Right atrium auricular region (tissue), 2 donors: Measurements from ENCODE around the gene NUTF2. TPM values are rescaled to one million over a fixed set of nuclear protein-coding genes. Genes with fewer than 3 reads are reported as not detected.
A peak's percentile ranks its signal among the peaks of the same experiment; 100 is the strongest.

Experiments used
- DNase-seq: peaks from one replicate; pipeline ENCODE4 v3.0.0-alpha.2; 2019; ENCODE audit warnings: low spot score
- H3K27ac ChIP-seq, 2 donors: fragments of 200-600 bp; sonication (generic); 1 replicate in 1 of 2; 2 replicates in 1 of 2; pipeline ENCODE4 v1.5.1; 2016 to 2019
- H3K27me3 ChIP-seq, 2 donors: fragments of 200-600 bp; sonication (generic); one replicate each; pipeline versions ENCODE4 v1.5.1 to v1.6.0; 2017 to 2019
- H3K36me3 ChIP-seq: fragments of 200-600 bp; sonication (generic); one replicate; pipeline ENCODE4 v1.5.1; 2016
- H3K4me1 ChIP-seq, 2 donors: fragments of 200-600 bp; sonication (generic); one replicate each; pipeline versions ENCODE4 v1.5.1 to v1.6.0; 2017 to 2019
- H3K4me3 ChIP-seq, 2 donors: fragments of 200-600 bp; sonication (generic); 1 replicate in 1 of 2; 2 replicates in 1 of 2; pipeline ENCODE4 v1.5.1; 2017 to 2019; ENCODE audit warnings: mild to moderate bottlenecking in 1 of 2, moderate library complexity in 1 of 2
- H3K9me3 ChIP-seq, 2 donors: fragments of 200-600 bp; sonication (generic); one replicate each; pipeline ENCODE4 v1.5.1; 2019
- total RNA-seq, 2 donors: library from RNA; depleted of rRNA; stranded (reverse); fragments of >200 nt; gene quantifications; one replicate each; pipeline ENCODE4 v1.1.0, GENCODE V29; 2016
- TF ChIP-seq, protein P1 (sequence below), 2 donors: fragments of 200-600 bp; sonication (generic); IDR thresholded peaks; one replicate each; pipeline ENCODE4 v1.5.1; 2019; ENCODE audit warnings: antibody characterized with exemption in 2 of 2

The NUTF2 gene
- total RNA-seq, 2 donors from 2014 or later = 44.6 to 132 TPM

- H3K4me1 ChIP-seq = peaks cover 0 to 28% of the 10 kb centered on the region in 2 donors
- H3K4me3 ChIP-seq = no peak overlapping the region
- H3K27me3 ChIP-seq = no peaks in the 10 kb centered on the region
- H3K9me3 ChIP-seq = no peaks in the 10 kb centered on the region
- H3K36me3 ChIP-seq = peaks cover 61% of the 10 kb centered on the region
- no peak overlapping the region for H3K27ac ChIP-seq
- TF ChIP-seq, protein P1, sequence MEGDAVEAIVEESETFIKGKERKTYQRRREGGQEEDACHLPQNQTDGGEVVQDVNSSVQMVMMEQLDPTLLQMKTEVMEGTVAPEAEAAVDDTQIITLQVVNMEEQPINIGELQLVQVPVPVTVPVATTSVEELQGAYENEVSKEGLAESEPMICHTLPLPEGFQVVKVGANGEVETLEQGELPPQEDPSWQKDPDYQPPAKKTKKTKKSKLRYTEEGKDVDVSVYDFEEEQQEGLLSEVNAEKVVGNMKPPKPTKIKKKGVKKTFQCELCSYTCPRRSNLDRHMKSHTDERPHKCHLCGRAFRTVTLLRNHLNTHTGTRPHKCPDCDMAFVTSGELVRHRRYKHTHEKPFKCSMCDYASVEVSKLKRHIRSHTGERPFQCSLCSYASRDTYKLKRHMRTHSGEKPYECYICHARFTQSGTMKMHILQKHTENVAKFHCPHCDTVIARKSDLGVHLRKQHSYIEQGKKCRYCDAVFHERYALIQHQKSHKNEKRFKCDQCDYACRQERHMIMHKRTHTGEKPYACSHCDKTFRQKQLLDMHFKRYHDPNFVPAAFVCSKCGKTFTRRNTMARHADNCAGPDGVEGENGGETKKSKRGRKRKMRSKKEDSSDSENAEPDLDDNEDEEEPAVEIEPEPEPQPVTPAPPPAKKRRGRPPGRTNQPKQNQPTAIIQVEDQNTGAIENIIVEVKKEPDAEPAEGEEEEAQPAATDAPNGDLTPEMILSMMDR (IDR thresholded peaks at IDR 0.05) = no peak
- no peak for DNase-seq
These were observed 24.5 kb downstream of the NUTF2 start for GRCh38 chr16:67871256-67871655.

DNA sequence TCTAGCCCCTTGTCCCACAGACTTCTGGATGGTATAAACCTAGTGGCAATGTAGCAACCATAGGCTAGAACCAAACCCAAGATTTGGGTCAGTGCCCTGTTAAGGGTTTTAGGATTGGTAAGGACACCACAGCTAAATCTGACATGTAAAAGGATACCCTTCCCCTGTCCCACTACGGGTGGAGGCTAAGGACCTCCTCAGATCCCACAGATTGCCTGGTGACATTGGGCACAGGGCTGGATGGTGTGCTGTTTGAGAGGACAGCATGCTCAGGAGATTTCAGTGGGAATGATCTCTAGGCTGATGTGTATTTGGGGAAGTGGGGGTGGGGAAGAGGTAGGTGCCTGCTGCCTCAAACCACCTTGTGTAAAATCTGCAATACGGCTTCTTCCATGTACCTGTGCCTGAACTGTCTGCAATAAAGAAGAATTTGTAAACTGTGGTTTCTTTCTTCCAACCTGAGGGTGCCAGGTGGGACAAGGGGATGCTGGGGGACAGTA, 25.4 kb downstream of the NUTF2 start:
- H3K9me3 ChIP-seq = no peaks in the 10 kb centered on the region
- H3K4me1 ChIP-seq = peaks cover 0 to 28% of the 10 kb centered on the region in 2 donors
- H3K27me3 ChIP-seq = no peaks in the 10 kb centered on the region
- peak overlapping the region; percentile 67 to 83 for H3K27ac ChIP-seq
- DNase-seq = no peak
- peaks cover 61% of the 10 kb centered on the region for H3K36me3 ChIP-seq
- peak overlapping the region in 1 of 2 donors; percentile 86 for H3K4me3 ChIP-seq
- TF ChIP-seq, protein P1 (IDR thresholded peaks at IDR 0.05) = no peak

DNA sequence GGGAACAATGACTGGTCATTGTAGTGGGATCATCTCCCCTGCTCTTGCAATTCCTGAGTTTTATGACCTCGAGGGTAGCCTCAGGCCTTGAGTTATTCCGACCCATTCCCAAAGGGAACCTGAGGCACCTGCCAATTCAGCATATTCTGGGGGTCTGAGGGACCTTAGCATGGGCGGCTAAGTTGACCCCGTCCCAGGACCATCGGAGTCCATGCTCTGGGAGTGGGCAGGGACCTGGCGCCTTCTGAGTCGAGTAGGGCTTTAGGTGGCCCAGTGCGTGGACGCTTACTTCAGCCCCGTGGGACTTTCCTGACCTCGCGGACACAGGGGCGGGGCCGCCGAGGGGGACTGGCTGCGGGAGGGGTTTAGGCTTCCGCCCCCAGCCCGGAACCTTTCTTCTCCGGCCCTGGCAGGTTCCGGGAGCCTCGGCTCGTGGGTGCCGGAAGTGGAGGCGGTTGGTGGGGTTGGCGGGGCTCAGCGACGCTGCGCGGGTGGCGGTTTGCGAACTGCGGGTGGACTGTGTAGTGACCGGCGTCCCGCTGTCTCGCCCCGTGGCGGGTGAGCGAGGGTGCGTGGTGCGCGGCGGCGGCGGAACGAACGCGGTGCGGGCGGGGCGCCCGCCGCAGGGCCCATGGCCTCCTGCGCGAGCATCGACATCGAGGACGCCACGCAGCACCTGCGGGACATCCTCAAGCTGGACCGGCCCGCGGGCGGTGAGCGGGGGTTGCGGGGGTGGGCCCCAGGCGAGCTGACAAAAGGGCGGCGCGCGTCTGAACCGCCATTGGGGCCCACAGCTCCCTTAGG, 26.1 kb downstream of the NUTF2 start, which contains the start of gene EDC4:
EDC4 (plus strand) TSS at position 422 of the 804 bp plus-strand sequence; CDS start at position 632, 210 bp downstream.
- no peaks in the 10 kb centered on the region for H3K9me3 ChIP-seq
- peaks cover 0 to 28% of the 10 kb centered on the region in 2 donors for H3K4me1 ChIP-seq
- H3K4me3 ChIP-seq = peak within 1 kb of the TSS; percentile 82 to 86
- H3K27ac ChIP-seq = peak within 1 kb of the TSS; percentile 67 to 83
- DNase-seq = peak; percentile 85
- H3K27me3 ChIP-seq = no peaks in the 10 kb centered on the region
- TF ChIP-seq, protein P1 (IDR thresholded peaks at IDR 0.05) = no peak
- H3K36me3 ChIP-seq = peaks cover 61% of the 10 kb centered on the region

- Histone ChIP-seq H3K9me3 (no peaks in the 10 kb centered on the region), H3K4me3 (peak overlapping the region; percentile 82 to 86), H3K4me1 (peaks cover 0 to 28% of the 10 kb centered on the region in 2 donors), H3K27ac (peak overlapping the region; percentile 67 to 83), H3K36me3 (peaks cover 61% of the 10 kb centered on the region), H3K27me3 (no peaks in the 10 kb centered on the region)
- no peak for DNase-seq
- TF ChIP-seq, protein P1 (IDR thresholded peaks at IDR 0.05) = no peak
These were observed 27.0 kb downstream of the NUTF2 start for GRCh38 chr16:67873435-67874370.

DNA sequence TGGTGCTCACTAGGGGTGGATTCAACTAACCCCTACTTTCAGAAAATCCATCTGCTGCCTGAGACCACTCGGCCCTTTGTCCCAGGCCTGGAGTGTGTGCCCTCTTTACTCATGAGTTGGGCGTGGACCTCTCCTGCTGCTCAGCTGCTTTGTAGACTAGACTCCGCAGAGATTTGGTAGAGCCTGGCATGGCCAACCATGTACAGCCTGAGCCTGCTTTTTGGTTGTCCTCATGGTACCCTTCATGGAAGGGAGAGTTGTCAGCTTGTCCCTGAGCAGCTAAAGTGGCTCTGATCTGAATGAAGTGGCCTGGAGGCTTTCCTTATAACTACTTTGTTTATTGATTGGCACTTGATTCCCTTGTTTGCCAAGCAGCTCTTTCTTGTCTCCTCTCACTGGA, 27.6 kb downstream of the NUTF2 start:
- H3K4me1 ChIP-seq = peaks cover 0 to 28% of the 10 kb centered on the region in 2 donors
- H3K9me3 ChIP-seq = no peaks in the 10 kb centered on the region
- H3K27ac ChIP-seq = no peak overlapping the region
- H3K4me3 ChIP-seq = no peak overlapping the region
- H3K36me3 ChIP-seq = peaks cover 61% of the 10 kb centered on the region
- H3K27me3 ChIP-seq = no peaks in the 10 kb centered on the region
- TF ChIP-seq, protein P1 (IDR thresholded peaks at IDR 0.05) = no peak
- no peak for DNase-seq
